GM12873 (cell line): ENCODE measurements around the gene GNAI1.

ENCODE experiments used
- CTCF ChIP-seq: IDR thresholded peaks from 2 replicates; pipeline ENCODE4 v1.5.1; 2012; ENCODE audit warnings: low read depth, mild to moderate bottlenecking, moderate library complexity, low read length, control low read depth; ENCODE audit not compliant: insufficient read depth; ENCODE audit errors: missing control alignments

GNAI1 gene

GRCh38 chr7:80141376-80141775, 6.7 kb downstream of the GNAI1 start:
- no peak for TF ChIP-seq CTCF

GRCh38 chr7:80142853-80143580, 8.4 kb downstream of the GNAI1 start:
- TF ChIP-seq CTCF, result no peak

GRCh38 chr7:80145780-80146422, 11.3 kb downstream of the GNAI1 start:
- TF ChIP-seq CTCF, result no peak

- no peak for TF ChIP-seq CTCF
These were observed 12.0 kb downstream of the GNAI1 start for GRCh38 chr7:80146545-80147182.

GRCh38 chr7:80147543-80148391, 13.1 kb downstream of the GNAI1 start:
- TF ChIP-seq CTCF, result no peak

GRCh38 chr7:80150611-80151273, 16.1 kb downstream of the GNAI1 start:
- TF ChIP-seq CTCF, result no peak
